H1 (cell line): Measurements from ENCODE around the gene HECTD4. TPM values are rescaled to one million over a fixed set of nuclear protein-coding genes. Genes with fewer than 3 reads are reported as not detected.

Experiments
- CTCF ChIP-seq, 3 experiments: IDR thresholded peaks; 1 replicate in 2 of 3; 2 replicates in 1 of 3; pipeline versions ENCODE4 v1.5.1 to v1.6.1; 2011; ENCODE audit warnings: low read length in 3 of 3, mild to moderate bottlenecking in 3 of 3, inconsistent platforms in 2 of 3, low read depth in 1 of 3, moderate library complexity in 1 of 3; ENCODE audit not compliant: insufficient read depth in 1 of 3; ENCODE audit errors: control extremely low read depth in 1 of 3
- polyA plus RNA-seq, 7 experiments: library from polyadenylated mRNA; depleted of rRNA in 3 of 7; stranded (reverse) in 5 of 7; unstranded in 2 of 7; fragments of >200 nt in 5 of 7; fragments of 200-250 nt in 2 of 7; gene quantifications; 1 replicate in 5 of 7; 2 replicates in 1 of 7; 4 replicates in 1 of 7; pipeline versions ENCODE4 v1.2.1 to v1.2.3, GENCODE V29; 2011 to 2013; ENCODE audit warnings: missing spikeins in 2 of 7, mixed read lengths in 2 of 7
- total RNA-seq: library from RNA; stranded (reverse); fragmentation: NEBNext Ultra II Directional; extraction: Animal tissue kit (Norgen Biotek cat#: 25700); gene quantifications from 2 replicates; pipeline ENCODE4 v1.2.1, GENCODE V29; 2021

HECTD4 gene
- total and polyA plus RNA-seq, 2 of the 8 experiments (the other 6 are each of a cell fraction or from before 2014, with no cell fraction given) = 6.5 to 33.7 TPM

GRCh38 chr12:112194601-112195247, 187.5 kb downstream of the HECTD4 start (continued):
- TF ChIP-seq CTCF (IDR thresholded peaks at IDR 0.05; ENCODE audit: control extremely low read depth in 1 of 3, insufficient read depth in 1 of 3, low read depth in 1 of 3, low read length in 3 of 3) = no peak
- TF ChIP-seq, all 59 proteins: peak for 0
